GM18502 (cell line): Measurements from ENCODE around the gene NEK8.

Experiments
- ATAC-seq: cut with Tn5 transposase; IDR thresholded peaks from one replicate; pipeline ENCODE4 v1.9.1; 2021; ENCODE audit warnings: mild to moderate bottlenecking; ENCODE audit not compliant: unreplicated experiment, poor library complexity

NEK8 gene

GRCh38 chr17:28728364-28729200 lies at the start of gene NEK8:
Gene NEK8, plus strand, starts transcription at chr17:28728788. Its CDS starts 26 bp downstream, at chr17:28728814.
- peak; percentile 44 for ATAC-seq

GRCh38 chr17:28682655-28683054 lies 45.9 kb upstream of the NEK8 start:
- ATAC-seq = no peak

- ATAC-seq = no peak
Measured at GRCh38 chr17:28684963-28685362, 43.6 kb upstream of the NEK8 start.

GRCh38 chr17:28685366-28685765 lies 43.2 kb upstream of the NEK8 start:
- no peak for ATAC-seq

GRCh38 chr17:28686296-28686695 lies 42.3 kb upstream of the NEK8 start:
- no peak for ATAC-seq

- ATAC-seq = no peak
Measured at GRCh38 chr17:28688481-28688880, 40.1 kb upstream of the NEK8 start.

GRCh38 chr17:28689011-28689410 lies 39.6 kb upstream of the NEK8 start:
- no peak for ATAC-seq

- no peak for ATAC-seq
Measured at GRCh38 chr17:28693869-28694268, 34.7 kb upstream of the NEK8 start.

GRCh38 chr17:28698253-28698941 lies 30.2 kb upstream of the NEK8 start:
- no peak for ATAC-seq

GRCh38 chr17:28700278-28700677 lies 28.3 kb upstream of the NEK8 start:
- no peak for ATAC-seq

- no peak for ATAC-seq
Measured at GRCh38 chr17:28700830-28701492, 27.6 kb upstream of the NEK8 start.

GRCh38 chr17:28702026-28702751 lies 26.4 kb upstream of the NEK8 start:
- no peak for ATAC-seq

- no peak for ATAC-seq
Measured at GRCh38 chr17:28702752-28703150, 25.8 kb upstream of the NEK8 start.

GRCh38 chr17:28703552-28704218 lies 24.9 kb upstream of the NEK8 start:
- no peak for ATAC-seq

- no peak for ATAC-seq
Measured at GRCh38 chr17:28704219-28704858, 24.2 kb upstream of the NEK8 start.

GRCh38 chr17:28705074-28705659 lies 23.4 kb upstream of the NEK8 start:
- ATAC-seq = no peak

- no peak for ATAC-seq
Measured at GRCh38 chr17:28705728-28706334, 22.8 kb upstream of the NEK8 start.

GRCh38 chr17:28706471-28707338 lies 21.9 kb upstream of the NEK8 start:
- no peak for ATAC-seq
